GM23338 (cell line): ENCODE data around the gene PIR. TPM values are rescaled to one million over a fixed set of nuclear protein-coding genes. Genes with fewer than 3 reads are reported as not detected.
A peak's percentile ranks its signal among the peaks of the same experiment; 100 is the strongest.

Experiments
- ATAC-seq: fragments of 200-7000 bp; cut with Tn5 transposase; 3 replicates; pipeline ENCODE4 v1.9.1; 2020
- DNase-seq: peaks from one replicate; pipeline ENCODE4 v3.0.0-alpha.2; 2015; ENCODE audit warnings: low spot score
- H2AFZ ChIP-seq: fragments of 200-600 bp; sonication (generic); 2 replicates; pipeline ENCODE4 v1.8.0; 2016; ENCODE audit warnings: antibody characterized with exemption, mild to moderate bottlenecking, moderate library complexity
- H3F3A ChIP-seq: fragments of 200-600 bp; sonication (generic); replicated peaks from 2 replicates; pipeline ENCODE4 v1.8.0; 2017; ENCODE audit warnings: antibody characterized with exemption, mixed run types, low read depth
- H3K27ac ChIP-seq: fragments of 200-600 bp; sonication (generic); 2 replicates; pipeline ENCODE4 v1.6.1; 2016; ENCODE audit warnings: low read depth
- H3K27me3 ChIP-seq: fragments of 200-600 bp; sonication (generic); 2 replicates; pipeline ENCODE4 v1.8.0; 2016; ENCODE audit warnings: mild to moderate bottlenecking, mixed run types, moderate library complexity; ENCODE audit not compliant: insufficient read depth
- H3K36me3 ChIP-seq: fragments of 200-600 bp; sonication (generic); 2 replicates; pipeline ENCODE4 v1.8.0; 2016; ENCODE audit warnings: mild to moderate bottlenecking; ENCODE audit not compliant: insufficient read depth
- H3K4me1 ChIP-seq: fragments of 200-600 bp; sonication (generic); 2 replicates; pipeline ENCODE4 v1.8.0; 2016; ENCODE audit warnings: mild to moderate bottlenecking, moderate library complexity; ENCODE audit not compliant: insufficient read depth
- H3K4me2 ChIP-seq: fragments of 200-600 bp; sonication (generic); 2 replicates; pipeline ENCODE4 v1.7.1; 2017; ENCODE audit warnings: mixed run types
- H3K4me3 ChIP-seq: fragments of 200-600 bp; sonication (generic); 2 replicates; pipeline ENCODE4 v1.6.1; 2016; ENCODE audit warnings: mixed run types
- H3K79me2 ChIP-seq: fragments of 200-600 bp; sonication (generic); replicated peaks from 2 replicates; pipeline ENCODE4 v1.8.0; 2017; ENCODE audit warnings: mild to moderate bottlenecking; ENCODE audit not compliant: insufficient read depth
- H3K9me2 ChIP-seq: fragments of 200-600 bp; sonication (generic); 2 replicates; pipeline ENCODE4 v1.8.0; 2017; ENCODE audit not compliant: insufficient read depth
- H4K20me1 ChIP-seq: fragments of 200-600 bp; sonication (generic); replicated peaks from 2 replicates; pipeline ENCODE4 v1.8.0; 2017; ENCODE audit warnings: mild to moderate bottlenecking; ENCODE audit not compliant: insufficient read depth
- H3K27ac Mint-ChIP-seq: 2 replicates; pipeline ENCODE4 v1.8.0; 2020; ENCODE audit warnings: inconsistent platforms, mild to moderate bottlenecking, moderate library complexity, mixed read lengths
- H3K27me3 Mint-ChIP-seq: 3 replicates; pipeline ENCODE4 v1.8.0; 2022; ENCODE audit warnings: low read depth, mild to moderate bottlenecking, moderate library complexity, mixed read lengths, inconsistent platforms; ENCODE audit not compliant: insufficient read depth, poor library complexity
- H3K36me3 Mint-ChIP-seq: 3 replicates; pipeline ENCODE4 v1.8.0; 2021; ENCODE audit warnings: low read depth, mild to moderate bottlenecking, inconsistent platforms, moderate library complexity, mixed read lengths
- H3K4me1 Mint-ChIP-seq: 3 replicates; pipeline ENCODE4 v1.8.0; 2020; ENCODE audit warnings: mild to moderate bottlenecking, inconsistent platforms, mixed read lengths
- H3K4me3 Mint-ChIP-seq: 3 replicates; pipeline ENCODE4 v1.8.0; 2021; ENCODE audit warnings: moderate library complexity, mild to moderate bottlenecking, inconsistent platforms, mixed read lengths
- H3K9me3 Mint-ChIP-seq: 3 replicates; pipeline ENCODE4 v1.8.0; 2020; ENCODE audit warnings: moderate library complexity, mild to moderate bottlenecking, inconsistent platforms, mixed read lengths
- CTCF ChIP-seq, 2 experiments: fragments of 200-600 bp in 1 of 2; sonication (generic) in 1 of 2; conservative IDR thresholded peaks; 2 replicates each; pipeline versions ENCODE4 v1.5.1 to v1.6.1; 2016 to 2017; ENCODE audit warnings: antibody characterized with exemption in 2 of 2, low read depth in 2 of 2, mild to moderate bottlenecking in 2 of 2, moderate library complexity in 1 of 2
- ETS1 ChIP-seq: IDR thresholded peaks from 2 replicates; pipeline ENCODE4 v1.6.1; 2016; ENCODE audit warnings: antibody characterized with exemption
- POLR2AphosphoS5 ChIP-seq: IDR thresholded peaks from 2 replicates; pipeline ENCODE4 v1.6.1; 2016; ENCODE audit warnings: antibody characterized with exemption, low read depth
- REST ChIP-seq: IDR thresholded peaks from one replicate; pipeline ENCODE4 v1.6.1; 2018; ENCODE audit warnings: antibody characterized with exemption; ENCODE audit not compliant: unreplicated experiment
- ZNF331 ChIP-seq: fragments of 250-450 bp; sonication (Bioruptor Pico); IDR thresholded peaks from 2 replicates; pipeline ENCODE4 v1.5.0; 2020; ENCODE audit warnings: low read depth, mild to moderate bottlenecking, moderate library complexity
- polyA plus RNA-seq: library from polyadenylated mRNA; unstranded; fragments of >200 nt; fragmentation: Nextera tagmentation; extraction: Ambion mirVana; gene quantifications from 2 replicates; pipeline ENCODE4 v1.2.1, GENCODE V29; 2016
- total RNA-seq: library from RNA; depleted of rRNA; stranded (reverse); fragments of >200 nt; shearing (Covaris generic); gene quantifications from 2 replicates; pipeline ENCODE4 v1.2.3, GENCODE V29; 2014

The PIR gene
- total and polyA plus RNA-seq, 2 experiments from 2014 or later, result 13.1 to 25.2 TPM

GRCh38 chrX:15474028-15474427 is 19.1 kb downstream of the PIR start (continued):
- TF ChIP-seq REST (no peak), ZNF331 (CRISPR knock-in tag) (no peak)

GRCh38 chrX:15472531-15472930 is 20.6 kb downstream of the PIR start:
- H3K27me3 Mint-ChIP-seq, result no peaks in the 10 kb centered on the region
- Histone ChIP-seq H3K27me3 (no peaks in the 10 kb centered on the region), H3K4me1 (peaks cover 12% of the 10 kb centered on the region), H4K20me1 (no peaks in the 10 kb centered on the region), H3K79me2 (no peaks in the 10 kb centered on the region), H2AFZ (no peak overlapping the region), H3K4me2 (no peak overlapping the region), H3K9me2 (no peaks in the 10 kb centered on the region), H3K27ac (no peak overlapping the region), H3K36me3 (no peaks in the 10 kb centered on the region), H3F3A (no peaks in the 10 kb centered on the region), H3K4me3 (no peak overlapping the region)
- no peak overlapping the region for H3K27ac Mint-ChIP-seq
- TF ChIP-seq ETS1, result no peak
- H3K4me1 Mint-ChIP-seq, result peaks cover 22% of the 10 kb centered on the region; the same call in 2 of the 3 replicates
- H3K36me3 Mint-ChIP-seq, result no peaks in the 10 kb centered on the region
- DNase-seq, result no peak
- no peak for ATAC-seq
- H3K9me3 Mint-ChIP-seq, result no peaks in the 10 kb centered on the region
- no peak overlapping the region for H3K4me3 Mint-ChIP-seq

- H3K4me3 Mint-ChIP-seq, result no peak overlapping the region
- Histone ChIP-seq H3K4me1 (peaks cover 10% of the 10 kb centered on the region), H3K4me3 (no peak overlapping the region), H3K27me3 (no peaks in the 10 kb centered on the region), H3F3A (no peaks in the 10 kb centered on the region), H2AFZ (no peak overlapping the region), H4K20me1 (no peaks in the 10 kb centered on the region), H3K27ac (no peak overlapping the region), H3K9me2 (no peaks in the 10 kb centered on the region), H3K4me2 (no peak overlapping the region), H3K79me2 (no peaks in the 10 kb centered on the region), H3K36me3 (no peaks in the 10 kb centered on the region)
- H3K4me1 Mint-ChIP-seq, result peaks cover 25% of the 10 kb centered on the region; the same call in 2 of the 3 replicates
- no peaks in the 10 kb centered on the region for H3K36me3 Mint-ChIP-seq
- peak; percentile 65 for DNase-seq
- H3K27ac Mint-ChIP-seq, result peak overlapping the region; percentile 29
- peak; percentile 83 for ATAC-seq
- no peaks in the 10 kb centered on the region for H3K9me3 Mint-ChIP-seq
- no peak for TF ChIP-seq POLR2AphosphoS5
- peak; percentile 67 to 76 for TF ChIP-seq CTCF (conservative IDR thresholded peaks at IDR 0.05; ENCODE audit: low read depth in 2 of 2)
- H3K27me3 Mint-ChIP-seq, result no peaks in the 10 kb centered on the region
These were observed 22.1 kb downstream of the PIR start for GRCh38 chrX:15471028-15471427.
